GM19452 (cell line): Measurements from ENCODE around the gene IQUB.
A peak's percentile ranks its signal among the peaks of the same experiment; 100 is the strongest.
"Not testable (repeated sequence)": the region's sequence is repeated elsewhere in the genome, so short reads cannot be mapped to it uniquely, and the experiment has no call there.

Experiments
- ATAC-seq: cut with Tn5 transposase; IDR thresholded peaks from one replicate; pipeline ENCODE4 v1.9.1; 2021; ENCODE audit not compliant: unreplicated experiment

IQUB gene

DNA sequence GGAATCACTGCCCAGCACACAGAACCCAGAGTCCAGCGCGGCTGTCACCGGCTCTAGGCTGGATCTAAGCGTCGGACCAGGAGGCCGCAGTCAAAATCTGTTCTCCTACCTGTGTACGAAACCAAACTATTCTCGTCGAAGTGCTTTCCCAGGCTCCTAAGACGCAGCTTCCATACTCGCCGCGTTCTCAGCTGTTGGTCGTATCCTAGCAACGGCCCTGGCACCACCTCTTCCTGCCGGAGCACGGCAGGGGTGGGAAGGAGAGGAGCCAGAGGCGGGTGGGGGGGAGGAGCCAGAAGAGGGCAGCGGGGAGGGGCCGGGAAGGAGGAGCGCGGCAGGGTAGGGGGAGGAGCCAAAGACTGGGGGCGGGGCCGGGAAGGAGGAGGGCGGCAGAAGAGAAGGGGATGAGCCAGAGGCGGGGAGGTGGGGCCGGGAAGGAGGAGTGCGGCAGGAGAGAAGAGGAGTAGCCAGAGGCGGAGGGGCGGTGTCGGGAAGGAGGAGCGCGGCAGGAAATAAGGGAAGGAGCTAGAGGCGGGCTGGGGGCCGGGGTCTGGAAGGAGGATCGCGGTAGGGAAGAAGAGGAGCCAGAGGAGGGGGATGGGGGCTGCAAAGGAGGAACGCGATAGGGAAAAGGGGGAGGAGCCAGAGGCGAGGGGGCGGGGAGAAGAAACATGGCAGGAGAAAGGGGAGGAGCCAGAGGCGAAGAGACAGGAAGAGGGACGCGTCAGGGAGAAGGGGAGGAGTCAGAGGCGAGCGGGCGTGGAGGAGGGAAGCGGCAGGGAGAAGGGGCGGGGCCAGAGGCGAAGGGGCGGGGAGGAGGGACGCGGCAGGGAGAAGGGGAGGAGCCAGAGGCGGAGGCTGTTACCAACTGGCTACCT is at the start of gene IQUB:
IQUB (minus strand) TSS at position 213 of the 878 bp plus-strand sequence. CDS start 22,255 bp downstream, outside the sequence.
- ATAC-seq = peak; percentile 74

DNA sequence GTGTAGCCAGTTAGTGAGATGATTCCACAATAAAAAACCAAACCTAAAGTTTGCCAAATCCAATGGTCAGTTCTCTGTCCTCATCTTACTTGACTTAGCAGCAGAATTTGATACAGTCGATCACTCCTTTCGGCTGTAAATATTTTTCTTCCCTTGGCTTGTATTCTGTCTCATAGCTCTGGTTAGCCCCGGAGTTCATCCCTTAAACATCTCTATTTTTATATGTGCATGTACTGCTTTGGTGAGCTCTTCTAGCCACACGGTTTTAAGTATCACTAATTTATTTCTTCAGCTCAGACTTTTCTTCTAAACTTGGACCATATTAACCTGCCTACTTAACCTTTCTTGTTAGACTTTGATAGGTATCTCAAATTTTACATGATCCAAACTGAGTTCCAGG is 49.4 kb upstream of the IQUB start:
- no peak for ATAC-seq

DNA sequence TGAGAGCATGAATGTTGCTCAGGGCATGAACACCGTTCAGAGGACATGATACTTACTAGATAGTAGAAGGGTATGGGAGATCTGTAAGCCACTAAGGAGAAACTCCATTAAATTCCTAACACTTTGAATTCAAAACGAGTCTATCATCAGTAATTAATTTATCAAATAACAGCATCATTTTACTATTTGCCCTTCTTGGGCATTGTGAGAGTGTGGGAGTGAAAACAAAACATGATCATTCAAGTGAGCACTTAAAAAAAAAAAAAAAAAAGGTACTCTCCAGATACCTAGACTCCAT is 46.7 kb upstream of the IQUB start:
- ATAC-seq = peak; percentile 10

DNA sequence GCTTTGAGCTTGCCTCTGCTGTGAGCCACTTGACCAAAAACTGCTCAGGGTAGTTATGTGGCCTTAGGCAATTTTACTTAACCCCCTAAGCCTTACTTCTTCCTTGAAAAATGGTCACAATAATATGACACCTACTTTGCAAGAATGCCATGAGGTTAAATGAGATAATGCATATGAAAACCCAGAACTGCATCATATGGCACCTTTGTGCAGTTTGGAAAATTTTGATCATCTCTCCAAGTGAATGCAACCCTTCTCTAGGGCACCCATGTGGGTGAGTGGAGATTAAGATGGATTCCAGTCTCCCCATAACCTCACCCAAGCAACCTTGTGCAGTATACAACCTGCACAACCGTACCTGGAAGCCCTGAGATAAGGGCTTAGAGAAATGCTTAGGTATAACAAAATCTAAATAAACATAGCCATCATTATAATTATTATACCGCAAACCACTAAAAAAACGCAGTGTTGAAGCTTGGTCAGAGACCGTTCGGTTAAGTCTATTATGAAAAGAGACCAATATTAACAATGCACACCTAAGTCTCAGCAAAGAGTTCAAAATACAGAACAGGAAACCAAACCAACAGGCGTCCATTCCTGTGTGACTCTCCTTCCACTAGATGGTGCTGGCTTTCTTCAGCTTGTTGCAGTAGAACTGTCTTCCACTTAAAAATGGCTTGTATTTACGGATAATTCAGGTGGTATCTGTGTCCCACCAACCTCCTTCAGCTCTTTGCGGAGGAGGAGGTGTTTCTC is 46.2 kb upstream of the IQUB start:
- peak; percentile 67 for ATAC-seq

DNA sequence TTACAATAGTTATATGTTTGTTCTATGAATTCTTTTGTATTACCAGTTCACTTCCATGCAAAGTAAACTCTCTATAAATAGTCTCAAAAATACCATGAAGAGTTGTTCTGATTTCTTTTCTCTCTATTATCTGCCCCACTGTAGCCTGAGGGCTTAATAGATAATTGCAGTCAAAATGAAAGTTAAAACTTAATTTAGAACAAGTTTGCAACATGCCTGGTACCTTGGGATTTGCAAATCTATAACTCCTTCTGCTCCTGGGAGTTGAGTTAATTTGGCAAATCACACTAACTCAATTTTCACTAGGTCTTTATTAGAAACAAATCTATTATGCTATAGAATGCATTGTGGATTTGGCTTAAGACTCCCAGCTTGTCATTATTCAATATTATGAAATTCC is 45.0 kb upstream of the IQUB start:
- no peak for ATAC-seq

DNA sequence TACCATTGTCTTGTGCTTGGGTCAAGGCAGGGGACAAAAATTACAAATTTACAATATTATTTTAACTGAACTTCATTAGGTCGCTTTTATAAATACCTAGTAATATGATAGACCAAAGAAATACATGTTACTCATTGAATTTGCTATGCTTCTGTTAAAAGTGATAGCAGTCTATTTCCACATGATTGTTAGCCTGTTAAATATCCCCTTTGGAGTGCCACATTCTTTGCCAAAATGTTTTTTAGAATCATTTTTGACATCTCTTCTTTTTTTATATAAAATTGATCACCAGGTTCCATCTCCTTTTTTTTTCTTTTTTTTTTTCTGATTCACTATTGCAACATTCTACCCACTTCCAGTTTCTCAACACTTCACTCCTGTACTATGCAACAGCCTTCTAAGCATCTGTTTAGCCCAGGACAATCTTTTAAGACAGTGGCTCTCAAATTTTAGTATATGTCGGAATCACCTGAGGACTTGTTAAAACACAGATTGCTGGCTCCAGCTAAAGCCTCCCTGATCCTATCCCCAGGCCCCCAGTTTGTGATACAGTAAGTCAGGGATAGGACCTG is 39.6 kb upstream of the IQUB start:
- no peak for ATAC-seq

DNA sequence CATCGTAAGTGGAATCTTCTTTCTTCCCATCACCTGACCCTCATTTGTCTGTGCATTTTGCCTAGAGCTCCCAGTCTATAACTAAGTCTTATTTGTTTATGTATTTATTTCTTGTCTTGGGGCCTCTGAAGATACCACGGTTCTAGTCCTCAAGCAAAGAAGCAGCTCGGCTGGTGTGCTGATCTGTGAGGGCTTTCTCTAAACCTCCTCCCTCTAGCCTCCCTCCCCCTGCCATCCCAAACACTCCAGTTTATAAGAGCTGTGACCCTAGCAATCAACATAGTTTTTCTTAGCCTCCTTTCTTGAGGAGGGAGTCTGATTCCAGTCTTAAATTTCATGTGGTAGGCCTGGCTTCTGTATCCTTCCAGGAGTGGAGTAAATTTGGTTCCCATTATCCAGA is 38.9 kb upstream of the IQUB start:
- ATAC-seq = no peak

DNA sequence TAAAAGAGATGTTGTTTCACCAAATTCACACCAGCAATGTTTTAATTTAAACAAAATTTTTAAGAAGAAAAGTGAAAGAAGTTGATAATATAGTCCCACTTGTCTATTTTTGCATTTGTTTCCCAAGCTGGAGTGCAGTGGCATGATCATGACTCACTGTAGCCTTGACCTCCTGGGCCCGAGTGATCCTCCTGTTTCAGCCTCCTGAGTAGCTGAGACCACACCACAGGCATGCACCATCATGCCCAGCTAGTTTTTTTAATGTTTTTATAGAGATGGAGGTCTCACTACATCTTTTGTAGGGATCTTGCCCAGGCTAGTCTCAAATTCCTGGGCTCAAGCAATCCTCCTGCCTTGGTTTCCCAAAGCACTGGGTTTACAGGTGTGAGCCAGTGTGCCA is 37.3 kb upstream of the IQUB start:
- no peak for ATAC-seq

DNA sequence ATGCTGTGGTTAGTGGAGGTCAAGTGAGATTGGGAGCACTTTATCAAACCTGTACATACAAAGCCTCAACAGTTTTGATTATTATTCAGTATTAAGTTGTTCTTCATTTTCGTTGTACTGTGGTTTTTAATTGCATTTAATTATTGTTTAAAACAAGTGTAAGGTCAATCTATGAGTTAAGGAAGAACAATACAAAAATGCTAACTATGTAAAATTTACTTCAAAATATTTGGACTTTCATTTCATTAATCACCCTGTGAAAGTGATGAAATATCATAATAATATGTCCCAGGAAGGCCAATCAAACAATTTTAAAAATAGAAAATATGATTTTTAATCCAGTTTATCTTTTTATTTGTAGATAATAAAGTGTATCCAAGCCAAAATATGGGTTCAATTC is 36.8 kb upstream of the IQUB start:
- ATAC-seq = no peak

DNA sequence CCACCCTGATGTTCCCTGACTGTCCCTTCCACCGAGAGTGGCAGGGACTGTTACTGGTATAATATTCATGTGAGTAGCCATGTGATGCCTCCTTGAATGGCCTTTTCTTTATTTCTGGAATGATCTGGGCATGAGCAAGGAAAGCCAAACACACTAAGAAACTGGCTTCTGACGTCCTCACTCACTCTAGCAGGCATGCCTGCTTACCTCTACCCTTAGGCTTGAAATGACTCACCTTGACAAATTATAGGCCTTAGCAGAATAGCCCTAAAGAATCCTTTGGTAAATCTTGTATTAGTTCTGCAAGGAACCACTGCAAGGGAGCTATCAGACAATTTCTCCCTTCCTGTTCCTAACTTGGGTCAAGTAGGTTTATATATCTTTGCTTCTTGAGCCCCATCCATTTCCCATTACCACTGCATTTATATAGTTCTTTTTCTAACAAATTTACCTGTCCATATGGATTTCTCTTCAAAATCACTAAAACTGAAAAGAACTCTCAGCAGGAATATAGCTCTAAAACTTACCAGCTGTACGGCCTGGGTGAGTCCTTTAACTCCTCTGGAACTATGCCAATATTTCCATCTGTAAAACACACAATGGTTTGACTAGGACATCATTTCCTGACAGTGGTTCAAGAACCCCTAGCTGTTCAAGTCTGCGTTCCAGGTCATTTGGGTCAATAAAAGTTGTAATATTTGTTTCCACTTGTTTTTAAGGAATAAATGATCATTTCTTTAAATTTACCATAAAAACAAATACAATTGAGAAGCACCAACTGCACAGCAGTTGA is 36.2 kb upstream of the IQUB start:
- ATAC-seq = no peak

DNA sequence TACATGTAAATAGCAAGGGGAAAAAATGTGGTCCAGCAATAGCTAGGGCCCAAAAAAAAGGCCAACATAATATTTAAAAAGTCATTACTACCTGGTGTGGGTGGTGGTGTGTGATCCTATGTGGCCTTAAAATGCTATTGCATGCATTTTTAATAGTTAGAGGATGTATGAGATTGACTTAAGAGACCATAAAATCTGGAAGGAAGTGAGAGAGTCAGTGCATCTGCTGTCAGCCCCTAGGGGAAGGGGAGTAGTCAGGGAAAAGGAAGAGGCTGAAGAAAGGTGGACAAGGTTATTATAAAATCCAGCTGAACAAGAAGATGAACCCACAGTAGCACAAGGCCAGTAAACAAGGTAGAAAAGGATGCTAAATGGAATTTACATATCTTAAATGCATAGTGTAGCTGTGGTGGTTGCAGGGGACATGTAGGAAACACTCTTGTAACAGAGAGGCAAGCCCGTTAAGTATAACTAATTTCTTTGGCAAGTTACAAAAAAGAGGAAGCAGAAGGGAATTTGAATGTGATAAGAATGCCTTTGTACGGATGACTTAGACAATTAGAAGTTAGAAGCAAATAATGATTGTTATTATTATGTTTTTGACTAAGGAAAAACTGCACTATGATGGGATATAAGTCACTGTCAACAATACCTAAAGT is 35.1 kb upstream of the IQUB start:
- no peak for ATAC-seq

DNA sequence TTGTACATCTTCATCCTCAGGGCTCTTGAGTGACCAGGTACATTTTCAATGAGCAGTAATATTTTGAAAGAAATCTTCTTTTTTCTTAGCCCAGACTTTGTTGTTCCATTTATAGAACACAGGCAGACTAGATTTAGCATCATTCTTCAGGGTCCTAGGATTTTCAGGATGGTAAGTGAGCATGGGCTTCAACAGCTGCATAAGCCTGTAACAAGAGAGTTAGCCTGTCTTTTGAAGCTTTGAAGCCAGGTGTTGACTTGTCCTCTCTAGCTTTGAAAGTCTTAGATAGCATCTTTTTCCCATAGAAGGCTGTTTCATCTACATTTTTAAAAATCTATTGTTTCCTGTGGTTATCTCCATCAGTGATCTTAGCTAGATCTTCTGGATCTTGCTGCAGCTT is 27.7 kb upstream of the IQUB start:
- no peak for ATAC-seq

DNA sequence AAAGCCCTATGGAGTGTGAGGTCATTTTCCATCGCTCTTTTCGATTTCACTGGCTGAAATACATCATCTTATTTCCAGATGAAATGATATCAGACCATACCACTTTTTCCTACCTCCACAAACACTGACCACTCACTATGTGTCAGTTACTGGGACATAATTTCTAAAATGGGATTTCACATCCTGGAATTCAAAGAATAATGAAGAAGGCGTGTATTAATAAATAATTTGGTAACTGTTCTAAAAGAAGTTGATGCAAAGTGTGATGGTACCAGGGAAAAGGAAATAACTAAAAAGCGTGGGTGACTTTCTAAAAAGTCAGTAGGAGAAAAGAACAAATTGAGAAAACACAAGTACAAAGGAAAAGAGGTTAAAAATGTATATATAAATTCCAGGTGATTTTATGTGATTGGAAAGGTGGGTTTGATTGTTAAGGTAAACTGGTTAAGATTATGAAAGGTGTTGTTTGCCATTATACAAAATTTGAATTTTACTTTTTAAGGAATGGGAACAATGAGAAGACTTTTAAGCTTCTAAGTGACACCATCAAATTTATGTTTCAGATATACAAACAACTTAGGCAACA is 24.0 kb upstream of the IQUB start:
- no peak for ATAC-seq

DNA sequence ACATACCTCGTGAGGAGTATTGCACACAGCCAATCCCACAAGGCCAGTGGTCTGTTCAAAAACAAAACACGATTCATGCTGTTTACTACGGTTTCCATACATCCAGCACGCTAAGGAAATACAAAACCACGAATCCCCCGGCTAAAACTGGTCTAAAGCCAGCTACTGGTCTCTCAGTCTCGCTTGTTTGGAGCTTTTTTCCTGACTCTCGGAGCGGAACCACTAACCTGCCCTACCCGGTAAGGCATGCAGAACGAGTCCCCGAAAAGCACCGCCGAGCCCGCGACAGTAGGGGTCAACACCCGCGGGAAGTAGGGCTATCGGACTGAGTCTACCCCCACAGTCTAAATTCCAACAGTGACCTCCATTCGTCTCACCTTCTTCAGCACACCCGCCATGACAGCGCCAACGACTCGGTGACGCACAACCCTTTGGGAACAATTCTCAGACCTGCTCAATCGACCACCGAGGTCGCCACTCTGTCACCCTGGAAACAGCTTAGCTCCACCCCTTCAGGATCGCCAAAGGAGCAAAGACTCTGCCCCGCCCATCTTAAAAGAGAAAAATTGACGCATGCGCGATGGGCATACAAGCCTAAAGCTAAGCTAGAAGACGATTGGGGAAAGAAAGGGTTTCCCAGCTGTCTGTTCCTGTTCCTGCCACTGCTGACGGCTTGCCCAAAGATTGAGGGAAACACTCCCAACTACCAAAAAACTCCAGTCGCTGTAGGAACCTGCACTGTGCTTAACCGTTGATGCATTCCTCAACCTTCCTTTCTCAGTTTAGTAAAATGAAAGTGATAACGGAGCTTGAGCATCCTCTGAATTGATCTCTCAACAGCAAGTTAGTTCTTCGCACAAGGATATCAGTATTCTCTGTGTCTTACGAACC is 23.2 kb upstream of the IQUB start, which contains the start of gene NDUFA5:
NDUFA5 (minus strand) TSS at position 421 of the 891 bp plus-strand sequence; CDS start at position 398, 23 bp downstream.
- ATAC-seq = peak; percentile 97

DNA sequence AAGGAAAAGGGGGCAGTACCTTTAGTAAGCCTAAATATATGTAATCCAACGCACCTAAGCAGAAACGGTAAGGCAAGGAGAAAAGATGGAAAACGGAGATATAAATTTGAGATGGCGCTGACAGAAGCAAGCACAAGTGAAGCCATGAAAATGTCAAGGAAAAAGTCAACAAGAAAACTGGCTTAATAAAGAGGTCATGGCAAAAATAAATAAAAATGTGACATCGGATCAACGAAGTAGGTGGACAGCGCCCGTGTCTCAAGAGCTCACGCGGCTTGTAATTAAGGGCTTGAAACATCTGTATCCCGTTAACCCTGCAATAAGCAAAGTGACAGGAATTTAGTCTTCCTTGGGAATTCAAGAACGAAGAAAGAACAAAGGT is 22.6 kb upstream of the IQUB start:
- ATAC-seq = no peak

DNA sequence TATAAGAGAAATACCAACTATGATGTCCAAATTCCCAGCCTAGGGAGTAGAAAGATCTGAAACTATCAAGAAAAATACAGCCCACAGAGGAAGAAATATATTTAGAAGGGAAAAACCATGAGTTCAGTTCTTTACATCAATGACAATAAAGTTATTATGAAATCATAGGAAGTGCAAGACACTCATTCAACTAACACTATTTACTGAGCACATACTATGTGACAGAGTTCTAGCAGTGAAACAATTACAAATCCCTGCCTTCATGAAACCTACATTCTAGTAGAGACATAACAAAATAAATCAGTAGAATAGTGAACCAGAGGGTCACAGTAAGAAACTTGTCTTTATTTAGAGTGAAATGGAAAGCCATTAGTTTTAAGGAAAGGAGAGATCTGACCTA is 21.1 kb upstream of the IQUB start:
- ATAC-seq = no peak

DNA sequence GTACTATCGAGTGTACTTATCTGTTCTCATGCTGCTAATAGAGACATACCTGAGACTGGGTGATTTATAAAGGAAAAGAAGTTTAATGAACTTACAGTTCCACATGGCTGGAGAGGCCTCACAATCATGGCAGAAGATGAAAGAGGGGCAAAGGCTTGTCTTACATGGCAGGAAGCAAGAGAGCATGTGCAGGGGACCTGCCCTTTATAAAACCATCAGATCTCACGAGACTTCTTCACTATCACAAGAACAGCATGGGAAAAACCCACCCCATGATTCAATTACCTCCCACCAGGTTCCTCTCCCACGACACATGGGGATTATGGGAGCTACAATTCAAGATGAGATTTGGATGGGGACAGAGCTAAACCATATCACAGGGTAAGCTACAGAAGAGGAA is 18.8 kb upstream of the IQUB start:
- ATAC-seq = no peak

DNA sequence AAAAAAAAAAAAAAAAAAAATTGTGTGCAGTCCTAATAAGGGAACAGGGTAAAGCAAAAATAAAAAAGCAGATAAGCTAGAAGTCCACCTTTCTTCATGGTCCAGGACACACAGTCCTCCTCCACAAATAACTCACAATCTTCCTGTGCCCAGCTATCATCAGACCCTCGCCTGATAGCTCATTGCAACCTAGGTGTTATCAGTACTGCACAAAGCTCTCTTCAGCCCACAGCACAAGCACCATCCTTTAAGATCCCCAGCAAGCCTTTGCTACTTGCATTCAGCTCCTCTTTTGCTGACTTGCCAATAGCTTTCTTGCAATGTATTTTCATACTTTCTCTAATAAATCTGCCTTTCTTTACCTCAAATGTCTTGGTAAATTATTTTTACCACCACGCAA is 18.2 kb upstream of the IQUB start:
- ATAC-seq = no peak

DNA sequence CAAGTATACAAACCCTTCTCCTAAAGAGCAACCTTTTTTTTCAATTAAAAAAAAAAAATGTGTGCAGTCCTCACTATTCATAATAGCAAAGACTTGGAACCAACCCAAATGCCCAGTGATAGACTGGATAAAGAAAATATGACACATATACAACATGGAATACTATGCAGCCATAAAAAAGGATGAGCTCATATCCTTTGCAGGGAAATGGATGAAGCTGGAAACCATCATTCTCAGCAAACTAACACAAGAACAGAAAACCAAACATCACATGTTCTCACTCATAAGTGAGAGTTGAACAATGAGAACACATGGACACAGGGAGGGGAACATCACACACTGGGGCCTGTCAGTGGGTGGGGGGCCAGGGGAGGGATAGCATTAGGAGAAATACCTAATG is 17.7 kb upstream of the IQUB start:
- ATAC-seq = not testable (repeated sequence)
